Mucosa of descending colon (tissue), 3 donors: ENCODE results near the gene SEMA6C. TPM values are rescaled to one million over a fixed set of nuclear protein-coding genes. Genes with fewer than 3 reads are reported as not detected.

Source experiments
- ATAC-seq: fragments of 200-7000 bp; cut with Tn5 transposase; one replicate; pipeline ENCODE4 v1.9.1; 2020; ENCODE audit warnings: mild to moderate bottlenecking, moderate library complexity
- DNase-seq, 3 donors: peaks; one replicate each; pipeline ENCODE4 v3.0.0-alpha.2; 2020
- H3K36me3 ChIP-seq: fragments of 200-600 bp; one replicate; pipeline ENCODE4 v1.8.0; 2021; ENCODE audit warnings: low read depth, mild to moderate bottlenecking
- H3K4me1 ChIP-seq: fragments of 200-600 bp; one replicate; pipeline ENCODE4 v1.8.0; 2021; ENCODE audit warnings: low read depth, mild to moderate bottlenecking
- H3K4me3 ChIP-seq: fragments of 200-600 bp; one replicate; pipeline ENCODE4 v1.8.0; 2021; ENCODE audit warnings: mild to moderate bottlenecking
- H3K9me3 ChIP-seq: fragments of 200-600 bp; one replicate; pipeline ENCODE4 v1.8.0; 2021; ENCODE audit warnings: mild to moderate bottlenecking
- intact Hi-C, 2 donors: fragments of 100-400 bp; cut with DNase I in 1 of 2; cut with micrococcal nuclease in 1 of 2; formaldehyde crosslinking; loops; one replicate each; pipeline versions ENCODE4 v1.11.0 to v1.11.1; 2022; cut with DNase I, micrococcal nuclease
- total RNA-seq, 3 donors: library from RNA; stranded (reverse); fragmentation: NEBNext Ultra II Directional in 2 of 3; extraction: Animal tissue kit (Norgen Biotek cat#: 25700) in 2 of 3; gene quantifications; one replicate each; pipeline versions ENCODE4 v1.2.1 to v1.2.4, GENCODE V29; 2021 to 2023
- TF ChIP-seq, protein P1 (sequence below): fragments of 200-600 bp; IDR thresholded peaks from one replicate; pipeline ENCODE4 v1.8.0; 2022; ENCODE audit warnings: antibody characterized with exemption, mild to moderate bottlenecking
- donor health status: DM: no; HTN: no; CAD: no; lungs with moderate emphysema.
- donor health status: DM: no; HTN: no; CAD: no.
- donor health status: DM: no; HTN: yes; CAD: no.

Gene SEMA6C
- total RNA-seq, 3 donors from 2014 or later: 1.9 to 9.3 (median 4.3) TPM

DNA sequence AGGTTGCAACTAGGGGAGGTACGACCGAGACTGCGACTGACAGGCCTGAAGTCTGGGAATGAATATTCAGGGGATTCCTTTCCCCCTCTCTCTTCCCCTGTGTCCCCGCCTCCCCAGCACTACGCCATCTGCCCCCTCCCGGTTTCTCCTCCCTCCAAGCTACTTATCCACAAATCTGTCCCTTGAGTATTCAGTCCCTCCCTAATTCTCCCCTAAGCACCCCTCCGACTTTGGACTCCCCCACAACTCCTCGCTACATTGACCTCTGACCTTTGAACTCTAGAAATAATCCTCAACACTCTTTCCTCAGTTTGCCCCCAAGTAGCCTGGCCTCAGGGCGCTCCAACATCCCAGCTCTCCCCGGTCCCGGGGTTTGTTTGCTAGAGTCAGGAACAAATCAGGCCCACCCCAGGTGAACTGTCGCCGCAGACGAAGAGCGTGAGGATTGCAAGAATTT, 18.9 kb upstream of the SEMA6C start:
- peak; percentile 48 to 68 (median 50) for DNase-seq
- H3K36me3 ChIP-seq: no peaks in the 10 kb centered on the region

DNA sequence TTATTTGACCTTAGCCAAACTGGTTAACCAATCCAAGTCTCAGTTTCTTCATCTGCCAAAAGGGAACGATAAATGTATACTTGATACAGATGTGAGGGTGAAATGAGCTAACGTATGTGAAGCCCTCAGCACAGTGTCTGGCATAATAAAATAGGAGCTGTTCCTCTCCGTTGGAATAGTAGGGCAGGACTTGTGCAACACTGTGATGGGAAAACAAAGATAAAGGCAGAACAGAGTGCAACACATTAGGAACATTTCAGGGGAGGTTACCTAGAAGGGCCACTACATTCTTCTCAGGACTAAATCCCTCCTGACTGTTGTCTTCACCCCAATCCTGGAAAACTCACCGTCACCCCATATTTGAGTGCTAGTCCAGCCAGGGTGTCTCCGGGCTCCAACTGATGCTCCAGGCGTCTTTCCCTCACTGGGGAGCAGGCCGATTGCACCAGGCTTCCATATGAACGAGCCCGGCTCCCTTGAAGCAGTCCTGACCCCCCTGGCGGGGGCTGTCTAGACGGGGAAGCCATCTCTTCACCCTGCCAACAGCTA, 18.4 kb upstream of the SEMA6C start:
- Histone ChIP-seq H3K36me3 (no peaks in the 10 kb centered on the region), H3K4me3 (peak overlapping the region; percentile 42), H3K9me3 (no peaks in the 10 kb centered on the region), H3K4me1 (peaks cover 11% of the 10 kb centered on the region)
- intact Hi-C loops: no loop called here
- TF ChIP-seq, protein P1, sequence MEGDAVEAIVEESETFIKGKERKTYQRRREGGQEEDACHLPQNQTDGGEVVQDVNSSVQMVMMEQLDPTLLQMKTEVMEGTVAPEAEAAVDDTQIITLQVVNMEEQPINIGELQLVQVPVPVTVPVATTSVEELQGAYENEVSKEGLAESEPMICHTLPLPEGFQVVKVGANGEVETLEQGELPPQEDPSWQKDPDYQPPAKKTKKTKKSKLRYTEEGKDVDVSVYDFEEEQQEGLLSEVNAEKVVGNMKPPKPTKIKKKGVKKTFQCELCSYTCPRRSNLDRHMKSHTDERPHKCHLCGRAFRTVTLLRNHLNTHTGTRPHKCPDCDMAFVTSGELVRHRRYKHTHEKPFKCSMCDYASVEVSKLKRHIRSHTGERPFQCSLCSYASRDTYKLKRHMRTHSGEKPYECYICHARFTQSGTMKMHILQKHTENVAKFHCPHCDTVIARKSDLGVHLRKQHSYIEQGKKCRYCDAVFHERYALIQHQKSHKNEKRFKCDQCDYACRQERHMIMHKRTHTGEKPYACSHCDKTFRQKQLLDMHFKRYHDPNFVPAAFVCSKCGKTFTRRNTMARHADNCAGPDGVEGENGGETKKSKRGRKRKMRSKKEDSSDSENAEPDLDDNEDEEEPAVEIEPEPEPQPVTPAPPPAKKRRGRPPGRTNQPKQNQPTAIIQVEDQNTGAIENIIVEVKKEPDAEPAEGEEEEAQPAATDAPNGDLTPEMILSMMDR: no peak
- ATAC-seq (no peak), DNase-seq (peak in 1 of 3 donors; percentile 65)

More for the DNA sequence above, 18.9 kb upstream of the SEMA6C start:
- Histone ChIP-seq H3K4me3 (peak overlapping the region; percentile 42), H3K9me3 (no peaks in the 10 kb centered on the region), H3K4me1 (peaks cover 11% of the 10 kb centered on the region)
- TF ChIP-seq, protein P1: no peak
- intact Hi-C loops: no loop called here
- peak; percentile 31 for ATAC-seq

DNA sequence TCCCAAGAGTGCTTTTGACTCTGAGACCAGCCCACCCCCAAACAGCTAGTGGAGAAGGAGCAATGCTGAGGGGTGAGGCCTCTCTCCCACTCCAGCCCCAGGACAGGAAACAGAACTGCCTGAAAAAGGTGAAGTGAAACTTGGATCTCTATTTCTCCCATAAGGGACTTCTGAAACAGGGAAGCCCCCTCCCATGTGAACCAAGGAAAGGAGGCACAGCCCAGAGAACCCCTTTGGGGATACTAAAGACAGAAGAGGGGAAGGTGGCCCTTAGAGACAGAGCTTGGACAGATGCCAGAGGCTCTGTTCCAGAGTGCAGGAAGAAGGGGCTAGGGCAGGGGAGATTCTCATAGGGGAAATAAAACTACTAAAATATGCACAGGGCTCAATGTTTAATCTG, 12.9 kb upstream of the SEMA6C start:
- DNase-seq: no peak
- no peaks in the 10 kb centered on the region for H3K9me3 ChIP-seq
- H3K4me1 ChIP-seq: peaks cover 4% of the 10 kb centered on the region
- intact Hi-C loops: no loop called here
- TF ChIP-seq, protein P1: no peak
- H3K36me3 ChIP-seq: no peaks in the 10 kb centered on the region
- no peak for ATAC-seq
- no peak overlapping the region for H3K4me3 ChIP-seq

DNA sequence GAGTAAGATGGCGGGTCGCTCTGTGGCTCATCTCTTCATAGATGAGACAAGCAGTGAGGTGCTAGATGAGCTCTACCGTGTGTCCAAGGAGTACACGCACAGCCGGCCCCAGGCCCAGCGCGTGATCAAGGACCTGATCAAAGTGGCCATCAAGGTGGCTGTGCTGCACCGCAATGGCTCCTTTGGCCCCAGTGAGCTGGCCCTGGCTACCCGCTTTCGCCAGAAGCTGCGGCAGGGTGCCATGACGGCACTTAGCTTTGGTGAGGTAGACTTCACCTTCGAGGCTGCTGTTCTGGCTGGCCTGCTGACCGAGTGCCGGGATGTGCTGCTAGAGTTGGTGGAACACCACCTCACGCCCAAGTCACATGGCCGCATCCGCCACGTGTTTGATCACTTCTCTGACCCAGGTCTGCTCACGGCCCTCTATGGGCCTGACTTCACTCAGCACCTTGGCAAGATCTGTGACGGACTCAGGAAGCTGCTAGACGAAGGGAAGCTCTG, 12.4 kb upstream of the SEMA6C start:
- intact Hi-C loops: no loop called here
- peak in 1 of 3 donors; percentile 56 for DNase-seq
- TF ChIP-seq, protein P1: no peak
- H3K36me3 ChIP-seq: no peaks in the 10 kb centered on the region
- H3K4me1 ChIP-seq: peaks cover 4% of the 10 kb centered on the region
- H3K9me3 ChIP-seq: no peaks in the 10 kb centered on the region
- H3K4me3 ChIP-seq: no peak overlapping the region
- ATAC-seq: no peak

DNA sequence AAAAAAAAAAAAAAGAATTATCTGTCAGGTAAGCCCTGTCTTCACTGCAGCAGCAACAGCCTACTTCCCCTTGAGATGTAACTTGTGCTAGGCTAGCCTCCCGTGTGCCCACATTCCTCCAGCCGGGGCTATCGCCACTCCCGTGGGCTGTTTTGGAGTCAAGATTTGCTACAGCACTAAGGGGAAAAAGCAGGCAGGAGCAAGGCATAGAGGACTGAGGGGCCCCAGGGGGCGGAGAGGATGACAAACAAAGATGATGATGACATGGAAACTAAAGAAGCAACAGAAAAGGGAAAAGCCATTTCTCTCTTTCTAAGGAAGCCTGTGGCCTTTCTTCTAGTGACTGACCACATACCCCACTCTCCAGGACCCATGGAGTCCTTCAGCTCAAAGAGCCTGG, 11.9 kb upstream of the SEMA6C start:
- Histone ChIP-seq H3K36me3 (no peaks in the 10 kb centered on the region), H3K9me3 (no peaks in the 10 kb centered on the region), H3K4me1 (peaks cover 4% of the 10 kb centered on the region), H3K4me3 (no peak overlapping the region)
- ATAC-seq (no peak), DNase-seq (peak in 1 of 3 donors; percentile 18)
- intact Hi-C loops: no loop called here
- TF ChIP-seq, protein P1: no peak
